HCT116 (cell line): ENCODE measurements around the gene CTCF. TPM values are rescaled to one million over a fixed set of nuclear protein-coding genes. Genes with fewer than 3 reads are reported as not detected.

Source experiments
- ATAC-seq: fragments of 200-7000 bp; cut with Tn5 transposase; 2 replicates; pipeline ENCODE4 v1.9.1; 2020; ENCODE audit warnings: mild to moderate bottlenecking, moderate library complexity
- BruUV-seq: library from RNA; stranded (reverse); fragments of 400-500 nt; replicated peaks from 2 replicates; lab custom pipeline; 2021; lab: Mats Ljungman, UMichigan
- CTCF ChIA-PET: fragments of 300-600 bp; sonication (Branson Sonifier 250); formaldehyde crosslinking; loops from one replicate; lab custom pipeline; 2021; ENCODE audit warnings: antibody characterized with exemption; lab: Charles Lee
- POLR2A ChIA-PET: fragments of 300-600, 350-600 bp; sonication (Branson Sonifier 250); formaldehyde crosslinking; loops from one replicate; lab custom pipeline; 2021; ENCODE audit warnings: antibody characterized with exemption; lab: Charles Lee
- RAD21 ChIA-PET, 2 experiments: fragments of 300-600 bp; sonication (Branson Sonifier 250); formaldehyde crosslinking; loops; one replicate each; lab custom pipeline; 2023; ENCODE audit warnings: low total read pairs in 2 of 2; ENCODE audit not compliant: uncharacterized antibody in 2 of 2, unreplicated experiment in 2 of 2, low non-redundant PET in 1 of 2; lab: Charles Lee
- DNase-seq: peaks from one replicate; pipeline ENCODE4 v3.0.0-alpha.2; 2010; ENCODE audit warnings: low read depth, low spot score
- H2AFZ ChIP-seq: fragments of 200-600 bp; shearing (Covaris generic), sonication (generic); 2 replicates; pipeline ENCODE4 v1.6.1; 2017; ENCODE audit warnings: low read depth, mixed run types, mixed read lengths, antibody characterized with exemption, low read length; ENCODE audit not compliant: poor library complexity, severe bottlenecking
- H3K27ac ChIP-seq: 2 replicates; pipeline ENCODE4 v1.5.1; 2012; ENCODE audit warnings: low read depth, low read length
- H3K27me3 ChIP-seq: fragments of 200-600 bp; sonication (generic); 2 replicates; pipeline ENCODE4 v1.6.1; 2016; ENCODE audit warnings: mixed run types, low read length, mixed read lengths; ENCODE audit not compliant: insufficient read depth
- H3K36me3 ChIP-seq, 2 experiments: fragments of 200-500 bp in 1 of 2; fragments of 200-600 bp in 1 of 2; sonication (Bioruptor generic) in 1 of 2; sonication (generic) in 1 of 2; 2 replicates each; pipeline versions ENCODE4 v1.5.1 to v1.6.1; 2014 to 2016; ENCODE audit warnings: low read length in 2 of 2, inconsistent platforms in 1 of 2, mixed read lengths in 1 of 2, mixed run types in 1 of 2; ENCODE audit not compliant: insufficient read depth in 2 of 2, control insufficient read depth in 1 of 2
- H3K4me1 ChIP-seq, 2 experiments: fragments of 200-600 bp in 1 of 2; sonication (generic) in 1 of 2; 2 replicates each; pipeline versions ENCODE4 v1.5.1 to v1.6.1; 2012 to 2017; ENCODE audit warnings: low read length in 2 of 2, inconsistent platforms in 1 of 2, mild to moderate bottlenecking in 1 of 2, mixed read lengths in 1 of 2, mixed run types in 1 of 2, moderate library complexity in 1 of 2; ENCODE audit not compliant: insufficient read depth in 2 of 2, control insufficient read depth in 1 of 2
- H3K4me2 ChIP-seq: fragments of 200-600 bp; sonication (generic); 2 replicates; pipeline ENCODE4 v1.6.1; 2017; ENCODE audit warnings: mixed run types, low read length, mixed read lengths
- H3K4me3 ChIP-seq, 2 experiments: fragments of 200-600 bp in 1 of 2; sonication (generic) in 1 of 2; replicated peaks in 1 of 2; 2 replicates each; pipeline ENCODE4 v1.5.1; 2011 to 2016; ENCODE audit warnings: low read length in 2 of 2, control low read depth in 1 of 2, low read depth in 1 of 2, mild to moderate bottlenecking in 1 of 2, mixed read lengths in 1 of 2, mixed run types in 1 of 2
- H3K79me2 ChIP-seq: fragments of 200-600 bp; sonication (generic); 2 replicates; pipeline ENCODE4 v1.6.1; 2017; ENCODE audit warnings: mild to moderate bottlenecking, mixed run types, low read length, moderate library complexity, mixed read lengths; ENCODE audit not compliant: insufficient read depth
- H3K9ac ChIP-seq: fragments of 200-600 bp; sonication (generic); 2 replicates; pipeline ENCODE4 v1.6.1; 2016; ENCODE audit warnings: low read length, mixed read lengths
- H3K9me2 ChIP-seq: fragments of 200-600 bp; sonication (generic), shearing (Covaris generic); 2 replicates; pipeline ENCODE4 v1.6.1; 2017; ENCODE audit warnings: mixed run types, mild to moderate bottlenecking, moderate library complexity; ENCODE audit not compliant: insufficient read depth
- H3K9me3 ChIP-seq, 2 experiments: fragments of 200-500 bp in 1 of 2; fragments of 200-600 bp in 1 of 2; sonication (Bioruptor generic) in 1 of 2; sonication (generic) in 1 of 2; 2 replicates each; pipeline ENCODE4 v1.6.1; 2014 to 2017; ENCODE audit warnings: low read length in 2 of 2, mixed read lengths in 2 of 2, inconsistent platforms in 1 of 2, low read depth in 1 of 2, mild to moderate bottlenecking in 1 of 2, mixed run types in 1 of 2, moderate library complexity in 1 of 2; ENCODE audit not compliant: control insufficient read depth in 1 of 2, insufficient read depth in 1 of 2
- H4K20me1 ChIP-seq: fragments of 200-600 bp; sonication (generic), shearing (Covaris generic); 2 replicates; pipeline ENCODE4 v1.6.1; 2017; ENCODE audit warnings: mixed run types, mild to moderate bottlenecking, moderate library complexity; ENCODE audit not compliant: insufficient read depth
- CEBPB ChIP-seq: IDR thresholded peaks from 2 replicates; pipeline ENCODE4 v1.6.1; 2012; ENCODE audit warnings: low read depth
- CTCF ChIP-seq, 3 experiments: fragments of 200-600 bp in 1 of 3; sonication (generic) in 1 of 3; IDR thresholded peaks in 2 of 3; conservative IDR thresholded peaks in 1 of 3; 2 replicates each; pipeline ENCODE4 v1.5.1; 2012 to 2017; ENCODE audit warnings: low read depth in 2 of 3, low read length in 2 of 3, antibody characterized with exemption in 1 of 3, borderline replicate concordance in 1 of 3, control low read depth in 1 of 3, mild to moderate bottlenecking in 1 of 3, mixed read lengths in 1 of 3, mixed run types in 1 of 3, moderate library complexity in 1 of 3; ENCODE audit not compliant: insufficient read depth in 1 of 3
- EGR1 ChIP-seq: IDR thresholded peaks from 2 replicates; pipeline ENCODE4 v1.6.1; 2012; ENCODE audit warnings: low read depth
- EZH2 ChIP-seq: fragments of 200-600 bp; sonication (generic); IDR thresholded peaks from 2 replicates; pipeline ENCODE4 v1.6.1; 2017; ENCODE audit warnings: antibody characterized with exemption, mixed run types
- EZH2phosphoT487 ChIP-seq: fragments of 200-600 bp; IDR thresholded peaks from 2 replicates; pipeline ENCODE4 v1.6.1; 2018; ENCODE audit warnings: antibody characterized with exemption, borderline replicate concordance
- FOSL1 ChIP-seq: IDR thresholded peaks from 2 replicates; pipeline ENCODE4 v1.6.1; 2012; ENCODE audit warnings: low read depth
- POLR2A ChIP-seq: IDR thresholded peaks from 2 replicates; pipeline ENCODE4 v1.7.0; 2011; ENCODE audit warnings: borderline replicate concordance; ENCODE audit not compliant: insufficient read depth, insufficient read length; ENCODE audit errors: extremely low read depth
- POLR2AphosphoS5 ChIP-seq: IDR thresholded peaks from 2 replicates; pipeline ENCODE4 v1.6.1; 2011; ENCODE audit warnings: mild to moderate bottlenecking, low read depth, low read length, moderate library complexity
- RAD21 ChIP-seq: IDR thresholded peaks from 2 replicates; pipeline ENCODE4 v1.6.1; 2012; ENCODE audit warnings: low read depth, mild to moderate bottlenecking
- SP1 ChIP-seq: IDR thresholded peaks from 2 replicates; pipeline ENCODE4 v1.6.1; 2012; ENCODE audit warnings: low read depth
- ZBTB33 ChIP-seq: IDR thresholded peaks from 2 replicates; pipeline ENCODE4 v1.6.1; 2011; ENCODE audit warnings: mild to moderate bottlenecking, low read length, moderate library complexity; ENCODE audit not compliant: insufficient replicate concordance; ENCODE audit errors: extremely low read depth
- ZFX ChIP-seq: fragments of 450-650 bp; IDR thresholded peaks from 2 replicates; pipeline ENCODE4 v1.6.1; 2017
- ZNF274 ChIP-seq: fragments of 200-500 bp; sonication (Bioruptor generic); IDR thresholded peaks from 2 replicates; pipeline ENCODE4 v1.6.1; 2014; ENCODE audit warnings: mild to moderate bottlenecking, low read depth, low read length, inconsistent platforms
- intact Hi-C: fragments of 100-400 bp; cut with micrococcal nuclease; formaldehyde crosslinking; loops from 2 replicates; pipeline ENCODE4 v1.10.0; 2022
- total RNA-seq: library from RNA; stranded (reverse); gene quantifications from one replicate; pipeline ENCODE4 v1.2.1, GENCODE V29; 2021; ENCODE audit not compliant: unreplicated experiment
- TF ChIP-seq, protein P1 (sequence below): IDR thresholded peaks from 2 replicates; pipeline ENCODE4 v1.6.1; 2012; ENCODE audit warnings: low read depth

The CTCF gene
- total RNA-seq, 1 experiment from 2014 or later, result 48.3 TPM

GRCh38 chr16:67654403-67654911 is 92.1 kb downstream of the CTCF start (continued):
- TF ChIP-seq ZBTB33, result no peak
- TF ChIP-seq RAD21, result no peak
- TF ChIP-seq EZH2, result no peak
- TF ChIP-seq FOSL1, result no peak
- TF ChIP-seq EZH2phosphoT487, result no peak
- TF ChIP-seq, protein P1, sequence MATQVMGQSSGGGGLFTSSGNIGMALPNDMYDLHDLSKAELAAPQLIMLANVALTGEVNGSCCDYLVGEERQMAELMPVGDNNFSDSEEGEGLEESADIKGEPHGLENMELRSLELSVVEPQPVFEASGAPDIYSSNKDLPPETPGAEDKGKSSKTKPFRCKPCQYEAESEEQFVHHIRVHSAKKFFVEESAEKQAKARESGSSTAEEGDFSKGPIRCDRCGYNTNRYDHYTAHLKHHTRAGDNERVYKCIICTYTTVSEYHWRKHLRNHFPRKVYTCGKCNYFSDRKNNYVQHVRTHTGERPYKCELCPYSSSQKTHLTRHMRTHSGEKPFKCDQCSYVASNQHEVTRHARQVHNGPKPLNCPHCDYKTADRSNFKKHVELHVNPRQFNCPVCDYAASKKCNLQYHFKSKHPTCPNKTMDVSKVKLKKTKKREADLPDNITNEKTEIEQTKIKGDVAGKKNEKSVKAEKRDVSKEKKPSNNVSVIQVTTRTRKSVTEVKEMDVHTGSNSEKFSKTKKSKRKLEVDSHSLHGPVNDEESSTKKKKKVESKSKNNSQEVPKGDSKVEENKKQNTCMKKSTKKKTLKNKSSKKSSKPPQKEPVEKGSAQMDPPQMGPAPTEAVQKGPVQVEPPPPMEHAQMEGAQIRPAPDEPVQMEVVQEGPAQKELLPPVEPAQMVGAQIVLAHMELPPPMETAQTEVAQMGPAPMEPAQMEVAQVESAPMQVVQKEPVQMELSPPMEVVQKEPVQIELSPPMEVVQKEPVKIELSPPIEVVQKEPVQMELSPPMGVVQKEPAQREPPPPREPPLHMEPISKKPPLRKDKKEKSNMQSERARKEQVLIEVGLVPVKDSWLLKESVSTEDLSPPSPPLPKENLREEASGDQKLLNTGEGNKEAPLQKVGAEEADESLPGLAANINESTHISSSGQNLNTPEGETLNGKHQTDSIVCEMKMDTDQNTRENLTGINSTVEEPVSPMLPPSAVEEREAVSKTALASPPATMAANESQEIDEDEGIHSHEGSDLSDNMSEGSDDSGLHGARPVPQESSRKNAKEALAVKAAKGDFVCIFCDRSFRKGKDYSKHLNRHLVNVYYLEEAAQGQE, result no peak
- TF ChIP-seq POLR2AphosphoS5, result no peak

- Histone ChIP-seq H3K27ac (no peak overlapping the region), H2AFZ (no peak overlapping the region), H3K4me2 (no peak overlapping the region), H4K20me1 (no peaks in the 10 kb centered on the region), H3K9me2 (no peaks in the 10 kb centered on the region), H3K4me1 (peaks cover 0 to 15% of the 10 kb centered on the region in 2 experiments; a peak in 2 of 4 replicates), H3K9me3 (no peaks in the 10 kb centered on the region), H3K79me2 (peaks cover 21% of the 10 kb centered on the region; the same call in 1 of the 2 replicates), H3K9ac (no peak overlapping the region), H3K36me3 (peaks cover 0 to 6% of the 10 kb centered on the region in 2 experiments; a peak in 1 of 4 replicates), H3K4me3 (no peak overlapping the region), H3K27me3 (no peaks in the 10 kb centered on the region)
- intact Hi-C loops, result no loop called here
- CTCF ChIA-PET, result no interaction called here
- POLR2A ChIA-PET, result no interaction called here
- RAD21 ChIA-PET, result no interaction called here
- DNase-seq, result no peak
- no peak for ATAC-seq
- no TSS peak for BruUV-seq
- TF ChIP-seq SP1 (no peak), CEBPB (no peak), EZH2phosphoT487 (no peak), CTCF (IDR thresholded peaks at IDR 0.05 in 2 of 3, conservative IDR thresholded peaks at IDR 0.05 in 1 of 3; ENCODE audit: borderline replicate concordance in 1 of 3, insufficient read depth in 1 of 3, low read depth in 2 of 3, low read length in 2 of 3) (no peak), EGR1 (no peak), ZNF274 (no peak), ZFX (no peak), POLR2A (no peak), FOSL1 (no peak)
Measured at GRCh38 chr16:67655363-67655762, 93.0 kb downstream of the CTCF start.
